ENCODE measurements around the gene SELL.
A peak's percentile ranks its signal among the peaks of the same experiment; 100 is the strongest.
"Not testable (repeated sequence)": the region's sequence is repeated elsewhere in the genome, so short reads cannot be mapped to it uniquely, and the experiment has no call there.

SELL gene

GRCh38 chr1:169711469-169712308 lies at the start of gene SELL:
Gene SELL (minus strand): TSS chr1:169711620. CDS start chr1:169711498, 122 bp downstream.
- peak; percentile 77 to 82 for DNase-seq

GRCh38 chr1:169759038-169759437 lies 47.6 kb upstream of the SELL start:
- no peak for DNase-seq

GRCh38 chr1:169753549-169753948 lies 42.1 kb upstream of the SELL start:
- no peak for DNase-seq

GRCh38 chr1:169750041-169750440 lies 38.6 kb upstream of the SELL start:
- no peak for DNase-seq

GRCh38 chr1:169746550-169746949 lies 35.1 kb upstream of the SELL start:
- DNase-seq: no peak

- no peak for DNase-seq
These were observed 33.8 kb upstream of the SELL start for GRCh38 chr1:169745015-169745861.

GRCh38 chr1:169741666-169742394 lies 30.4 kb upstream of the SELL start:
- DNase-seq: no peak

GRCh38 chr1:169739980-169740379 lies 28.6 kb upstream of the SELL start:
- DNase-seq: no peak

- no peak for DNase-seq
These were observed 22.5 kb upstream of the SELL start, which contains the start of gene SELE for GRCh38 chr1:169733924-169734323. Gene SELE (minus strand): TSS chr1:169734079. CDS start chr1:169733612, 467 bp downstream.

GRCh38 chr1:169731446-169731845 lies 20.0 kb upstream of the SELL start:
- DNase-seq: no peak

- no peak for DNase-seq
These were observed 18.6 kb upstream of the SELL start for GRCh38 chr1:169729991-169730390.

GRCh38 chr1:169727307-169727706 lies 15.9 kb upstream of the SELL start:
- DNase-seq: no peak

- DNase-seq: no peak
These were observed 15.4 kb upstream of the SELL start for GRCh38 chr1:169726851-169727250.

GRCh38 chr1:169725930-169726329 lies 14.5 kb upstream of the SELL start:
- DNase-seq: no peak

GRCh38 chr1:169724168-169724567 lies 12.7 kb upstream of the SELL start:
- DNase-seq: no peak

GRCh38 chr1:169723763-169724162 lies 12.3 kb upstream of the SELL start:
- no peak for DNase-seq

- DNase-seq: no peak
These were observed 11.4 kb upstream of the SELL start for GRCh38 chr1:169722779-169723178.

- not testable (repeated sequence) for DNase-seq
These were observed 3.7 kb upstream of the SELL start for GRCh38 chr1:169715100-169715499.

- not testable (repeated sequence) for DNase-seq
These were observed 1.7 kb upstream of the SELL start for GRCh38 chr1:169713090-169713489.

GRCh38 chr1:169712309-169712631 lies 850 bp upstream of the SELL start:
- no peak for DNase-seq

- no peak for DNase-seq
These were observed 2.8 kb downstream of the SELL start for GRCh38 chr1:169708647-169709046.

GRCh38 chr1:169707912-169708604 lies 3.4 kb downstream of the SELL start:
- peak in 1 of 2 donors; percentile 16 for DNase-seq

- no peak for DNase-seq
These were observed 6.6 kb downstream of the SELL start for GRCh38 chr1:169704797-169705196.

Measured in CD4-positive, alpha-beta T cell treated with Interleukin-1 beta for 1 hour (primary cell).